ENCODE data around the gene SREK1. TPM values are rescaled to one million over a fixed set of nuclear protein-coding genes. Genes with fewer than 3 reads are reported as not detected.

The SREK1 gene, protein sequence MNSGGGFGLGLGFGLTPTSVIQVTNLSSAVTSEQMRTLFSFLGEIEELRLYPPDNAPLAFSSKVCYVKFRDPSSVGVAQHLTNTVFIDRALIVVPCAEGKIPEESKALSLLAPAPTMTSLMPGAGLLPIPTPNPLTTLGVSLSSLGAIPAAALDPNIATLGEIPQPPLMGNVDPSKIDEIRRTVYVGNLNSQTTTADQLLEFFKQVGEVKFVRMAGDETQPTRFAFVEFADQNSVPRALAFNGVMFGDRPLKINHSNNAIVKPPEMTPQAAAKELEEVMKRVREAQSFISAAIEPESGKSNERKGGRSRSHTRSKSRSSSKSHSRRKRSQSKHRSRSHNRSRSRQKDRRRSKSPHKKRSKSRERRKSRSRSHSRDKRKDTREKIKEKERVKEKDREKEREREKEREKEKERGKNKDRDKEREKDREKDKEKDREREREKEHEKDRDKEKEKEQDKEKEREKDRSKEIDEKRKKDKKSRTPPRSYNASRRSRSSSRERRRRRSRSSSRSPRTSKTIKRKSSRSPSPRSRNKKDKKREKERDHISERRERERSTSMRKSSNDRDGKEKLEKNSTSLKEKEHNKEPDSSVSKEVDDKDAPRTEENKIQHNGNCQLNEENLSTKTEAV
- 63.4 and 75.3 TPM in 2 replicates for total RNA-seq

GRCh38 chr5:66144074-66144833 lies at the start of gene SREK1:
SREK1 (plus strand) TSS chr5:66144300; CDS start chr5:66144377, 77 bp downstream.

Other genes with a start within 250 kb of the SREK1 start
- gene ERBIN, start 217.7 kb upstream of the SREK1 start, total RNA-seq: 67.9 and 77.7 TPM in 2 replicates